K562 (cell line): ENCODE data around the gene ZNF280C. TPM values are rescaled to one million over a fixed set of nuclear protein-coding genes. Genes with fewer than 3 reads are reported as not detected.
A peak's percentile ranks its signal among the peaks of the same experiment; 100 is the strongest.

Experiments used
- C11orf30 ChIP-seq: fragments of 450-650 bp; IDR thresholded peaks from 2 replicates; pipeline ENCODE4 v1.6.1; 2016; ENCODE audit warnings: low read depth, mild to moderate bottlenecking
- CEBPG ChIP-seq, 3 experiments: fragments of 200-800 bp in 1 of 3; sonication (Bioruptor generic) in 1 of 3; sonication (generic) in 1 of 3; formaldehyde crosslinking in 1 of 3; IDR thresholded peaks in 2 of 3; conservative IDR thresholded peaks in 1 of 3; 2 replicates each; pipeline versions ENCODE4 v1.6.1 to v1.8.0; 2016 to 2022; ENCODE audit warnings: missing compliant biosample characterization in 2 of 3, missing genetic modification characterization in 2 of 3, mild to moderate bottlenecking in 1 of 3, missing genetic modification reagents in 1 of 3
- CREB1 ChIP-seq, 2 experiments: sonication (generic) in 1 of 2; formaldehyde crosslinking in 1 of 2; IDR thresholded peaks; 2 replicates each; pipeline versions ENCODE4 v1.6.1 to v1.8.0; 2012 to 2022; ENCODE audit warnings: inconsistent platforms in 1 of 2, mild to moderate bottlenecking in 1 of 2, missing genetic modification reagents in 1 of 2, moderate library complexity in 1 of 2
- ERF ChIP-seq: fragments of 450-650 bp; formaldehyde crosslinking; IDR thresholded peaks from 2 replicates; pipeline ENCODE4 v1.4.0; 2020; ENCODE audit warnings: mild to moderate bottlenecking, mixed read lengths
- ETV5 ChIP-seq: sonication (generic); formaldehyde crosslinking; IDR thresholded peaks from 2 replicates; pipeline ENCODE4 v1.4.0; 2020; ENCODE audit warnings: low read depth, mild to moderate bottlenecking, missing genetic modification reagents
- HDAC6 ChIP-seq: IDR thresholded peaks from 2 replicates; pipeline ENCODE4 v1.6.1; 2012; ENCODE audit warnings: low read depth, mild to moderate bottlenecking, control low read depth, inconsistent platforms, low read length, moderate library complexity
- MAFF ChIP-seq: IDR thresholded peaks from 2 replicates; pipeline ENCODE4 v1.6.1; 2012; ENCODE audit warnings: low read length, improper control_type of control experiment
- MECOM ChIP-seq: fragments of 250-450 bp; sonication (Bioruptor Pico); IDR thresholded peaks from 2 replicates; pipeline ENCODE4 v1.8.0; 2022; ENCODE audit warnings: inconsistent platforms
- MTA2 ChIP-seq: fragments of 450-650 bp; IDR thresholded peaks from 2 replicates; pipeline ENCODE4 v1.6.1; 2016; ENCODE audit warnings: low read depth
- NKRF ChIP-seq: fragments of 450-650 bp; IDR thresholded peaks from 2 replicates; pipeline ENCODE4 v1.6.1; 2016; ENCODE audit warnings: borderline replicate concordance
- PHF8 ChIP-seq: fragments of 200-600 bp; sonication (generic); IDR thresholded peaks from 2 replicates; pipeline ENCODE4 v1.6.1; 2012; ENCODE audit warnings: mixed run types, mild to moderate bottlenecking, inconsistent platforms, low read length, moderate library complexity, borderline replicate concordance
- RBM22 ChIP-seq: fragments of 200-400 bp; formaldehyde crosslinking; IDR thresholded peaks from 2 replicates; pipeline ENCODE4 v1.6.1; 2018; ENCODE audit warnings: low read length, low read depth; ENCODE audit not compliant: poor library complexity, severe bottlenecking
- SUPT5H ChIP-seq: fragments of 450-650 bp; IDR thresholded peaks from 2 replicates; pipeline ENCODE4 v1.6.1; 2016
- TEAD4 ChIP-seq, 2 experiments: sonication (generic) in 1 of 2; formaldehyde crosslinking in 1 of 2; IDR thresholded peaks; 2 replicates each; pipeline versions ENCODE4 v1.6.1 to v1.8.0; 2012 to 2022; ENCODE audit warnings: borderline replicate concordance in 1 of 2, inconsistent platforms in 1 of 2, low read length in 1 of 2, mild to moderate bottlenecking in 1 of 2, missing genetic modification reagents in 1 of 2
- THRAP3 ChIP-seq: fragments of 450-650 bp; IDR thresholded peaks from 2 replicates; pipeline ENCODE4 v1.6.1; 2016; ENCODE audit warnings: mild to moderate bottlenecking, inconsistent platforms, borderline replicate concordance
- ZEB2 ChIP-seq: fragments of 450-650 bp; IDR thresholded peaks from 2 replicates; pipeline ENCODE4 v1.6.1; 2016
- ZNF311 ChIP-seq: fragments of 250-450 bp; sonication (Bioruptor Pico); IDR thresholded peaks from 2 replicates; pipeline ENCODE4 v1.4.0; 2020; ENCODE audit warnings: mild to moderate bottlenecking, moderate library complexity
- ZNF316 ChIP-seq: fragments of 450-650 bp; IDR thresholded peaks from 2 replicates; pipeline ENCODE4 v1.6.1; 2016
- ZNF830 ChIP-seq: fragments of 250-450 bp; sonication (Bioruptor Pico); IDR thresholded peaks from 2 replicates; pipeline ENCODE4 v1.5.0; 2021; ENCODE audit warnings: mild to moderate bottlenecking
- polyA plus RNA-seq, 8 experiments: library from polyadenylated mRNA; depleted of rRNA in 4 of 8; stranded (reverse) in 5 of 8; unstranded in 3 of 8; fragments of >200 nt; fragmentation: Nextera tagmentation in 2 of 8; fragmentation: Illumina TruSeq in 1 of 8; extraction: Ambion mirVana in 2 of 8; extraction: Trizol in 1 of 8; gene quantifications; 2 replicates each; pipeline versions ENCODE4 v1.2.1 to v1.2.3, GENCODE V29; 2011 to 2014; ENCODE audit warnings: inconsistent platforms in 1 of 8, missing spikeins in 1 of 8
- total RNA-seq, 7 experiments: library from RNA; depleted of rRNA in 6 of 7; stranded (reverse); fragments of >200 nt in 6 of 7; fragmentation: Illumina TruSeq in 2 of 7; extraction: Trizol in 2 of 7; gene quantifications; 2 replicates each; pipeline versions ENCODE4 v1.2.1 to v1.2.3, GENCODE V29; 2011 to 2021; ENCODE audit warnings: low replicate concordance in 1 of 7
- TF ChIP-seq, protein P1 (sequence below): sonication (generic); formaldehyde crosslinking; IDR thresholded peaks from 2 replicates; pipeline ENCODE4 v1.9.0; 2022; ENCODE audit warnings: mild to moderate bottlenecking, missing genetic modification reagents
- TF ChIP-seq, protein P2 (sequence below): fragments of 250-450 bp; sonication (Bioruptor Pico); IDR thresholded peaks from 2 replicates; pipeline ENCODE4 v1.8.0; 2022; ENCODE audit warnings: inconsistent platforms
- TF ChIP-seq, protein P3 (sequence below): sonication (generic); formaldehyde crosslinking; IDR thresholded peaks from 2 replicates; pipeline ENCODE4 v1.8.0; 2022; ENCODE audit warnings: mild to moderate bottlenecking, missing genetic modification reagents

ZNF280C gene
- total and polyA plus RNA-seq, 9 of the 15 experiments (the other 6 are each of a cell fraction or from before 2014, with no cell fraction given): 1.6 to 8.3 (median 4.4) TPM

DNA sequence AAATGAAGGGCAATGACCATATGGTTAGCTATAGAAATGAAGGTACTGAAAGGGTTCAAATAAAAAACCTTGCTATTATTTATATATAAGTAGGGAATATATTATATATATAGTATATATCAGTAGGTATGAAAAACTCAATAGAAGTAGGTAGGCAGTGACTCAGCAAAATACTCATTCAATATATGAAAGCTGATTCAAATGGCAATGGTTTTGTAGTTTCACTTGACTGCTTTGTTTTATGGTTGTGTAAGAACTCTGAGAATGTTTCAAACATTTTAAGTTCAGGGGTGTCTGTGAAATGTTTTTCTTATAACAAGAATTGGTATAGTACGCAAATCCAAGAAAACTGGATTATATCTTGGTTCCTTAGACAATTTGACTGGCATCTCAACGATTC, 4.1 kb downstream of the ZNF280C start (continued):
- TF ChIP-seq THRAP3 (no peak), MAFF (peak; percentile 78), TEAD4 (IDR thresholded peaks at IDR 0.05; ENCODE audit: low read length) (no peak), TEAD4 (CRISPR knock-in tag; IDR thresholded peaks at IDR 0.05; ENCODE audit: borderline replicate concordance) (no peak), MTA2 (no peak), HDAC6 (no peak), MECOM (CRISPR knock-in tag) (no peak), RBM22 (no peak), CEBPG (CRISPR knock-in tag; IDR thresholded peaks at IDR 0.05) (no peak), CEBPG (tag; conservative IDR thresholded peaks at IDR 0.05 in 1 of 2, IDR thresholded peaks at IDR 0.05 in 1 of 2) (no peak), ZNF316 (peak; percentile 85), ERF (CRISPR knock-in tag) (no peak), C11orf30 (peak; percentile 74), ZNF311 (CRISPR knock-in tag) (no peak), PHF8 (no peak), SUPT5H (no peak), CREB1 (IDR thresholded peaks at IDR 0.05) (no peak), CREB1 (CRISPR knock-in tag; IDR thresholded peaks at IDR 0.05) (no peak), ETV5 (CRISPR knock-in tag) (no peak), ZNF830 (CRISPR knock-in tag) (no peak), ZEB2 (no peak), NKRF (no peak)
- TF ChIP-seq, protein P1, sequence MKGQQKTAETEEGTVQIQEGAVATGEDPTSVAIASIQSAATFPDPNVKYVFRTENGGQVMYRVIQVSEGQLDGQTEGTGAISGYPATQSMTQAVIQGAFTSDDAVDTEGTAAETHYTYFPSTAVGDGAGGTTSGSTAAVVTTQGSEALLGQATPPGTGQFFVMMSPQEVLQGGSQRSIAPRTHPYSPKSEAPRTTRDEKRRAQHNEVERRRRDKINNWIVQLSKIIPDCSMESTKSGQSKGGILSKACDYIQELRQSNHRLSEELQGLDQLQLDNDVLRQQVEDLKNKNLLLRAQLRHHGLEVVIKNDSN: no peak
- TF ChIP-seq, protein P2, sequence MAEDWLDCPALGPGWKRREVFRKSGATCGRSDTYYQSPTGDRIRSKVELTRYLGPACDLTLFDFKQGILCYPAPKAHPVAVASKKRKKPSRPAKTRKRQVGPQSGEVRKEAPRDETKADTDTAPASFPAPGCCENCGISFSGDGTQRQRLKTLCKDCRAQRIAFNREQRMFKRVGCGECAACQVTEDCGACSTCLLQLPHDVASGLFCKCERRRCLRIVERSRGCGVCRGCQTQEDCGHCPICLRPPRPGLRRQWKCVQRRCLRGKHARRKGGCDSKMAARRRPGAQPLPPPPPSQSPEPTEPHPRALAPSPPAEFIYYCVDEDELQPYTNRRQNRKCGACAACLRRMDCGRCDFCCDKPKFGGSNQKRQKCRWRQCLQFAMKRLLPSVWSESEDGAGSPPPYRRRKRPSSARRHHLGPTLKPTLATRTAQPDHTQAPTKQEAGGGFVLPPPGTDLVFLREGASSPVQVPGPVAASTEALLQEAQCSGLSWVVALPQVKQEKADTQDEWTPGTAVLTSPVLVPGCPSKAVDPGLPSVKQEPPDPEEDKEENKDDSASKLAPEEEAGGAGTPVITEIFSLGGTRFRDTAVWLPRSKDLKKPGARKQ (CRISPR knock-in tag): no peak
- TF ChIP-seq, protein P3, sequence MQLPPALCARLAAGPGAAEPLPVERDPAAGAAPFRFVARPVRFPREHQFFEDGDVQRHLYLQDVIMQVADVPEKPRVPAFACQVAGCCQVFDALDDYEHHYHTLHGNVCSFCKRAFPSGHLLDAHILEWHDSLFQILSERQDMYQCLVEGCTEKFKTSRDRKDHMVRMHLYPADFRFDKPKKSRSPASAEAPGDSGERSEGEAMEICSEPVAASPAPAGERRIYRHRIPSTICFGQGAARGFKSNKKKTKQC (CRISPR knock-in tag): no peak
